Mesothelial cell of epicardium (in vitro differentiated cells): ENCODE results near the gene SNAPC3. TPM values are rescaled to one million over a fixed set of nuclear protein-coding genes. Genes with fewer than 3 reads are reported as not detected.
A peak's percentile ranks its signal among the peaks of the same experiment; 100 is the strongest.
"Not testable (repeated sequence)": the region's sequence is repeated elsewhere in the genome, so short reads cannot be mapped to it uniquely, and the experiment has no call there.

ENCODE experiments used
- DNase-seq, 2 experiments: peaks; one replicate each; pipeline ENCODE4 v3.0.0; 2021; ENCODE audit warnings: low spot score in 2 of 2; ENCODE audit not compliant: unreplicated experiment in 2 of 2
- H3K27ac Mint-ChIP-seq: 2 replicates; pipeline ENCODE4 v1.8.0; 2021; ENCODE audit warnings: mixed read lengths
- H3K27me3 Mint-ChIP-seq: 2 replicates; pipeline ENCODE4 v1.8.0; 2021; ENCODE audit warnings: low read depth, mixed read lengths
- H3K36me3 Mint-ChIP-seq: 2 replicates; pipeline ENCODE4 v1.8.0; 2021; ENCODE audit warnings: mixed read lengths
- H3K4me1 Mint-ChIP-seq: 2 replicates; pipeline ENCODE4 v1.8.0; 2021; ENCODE audit warnings: mixed read lengths
- H3K4me3 Mint-ChIP-seq: 2 replicates; pipeline ENCODE4 v1.8.0; 2021; ENCODE audit warnings: mild to moderate bottlenecking, moderate library complexity, mixed read lengths
- H3K9me3 Mint-ChIP-seq: 2 replicates; pipeline ENCODE4 v1.8.0; 2021; ENCODE audit warnings: mixed read lengths
- total RNA-seq: library from RNA; stranded (reverse); gene quantifications from 3 replicates; pipeline ENCODE4 v1.2.1, GENCODE V29; 2021
- TF ChIP-seq, protein P1 (sequence below): fragments of 200-600 bp; sonication (generic); IDR thresholded peaks from one replicate; pipeline ENCODE4 v1.5.0; 2021; ENCODE audit warnings: antibody characterized with exemption; ENCODE audit not compliant: unreplicated experiment

Gene SNAPC3
- total RNA-seq, 1 donor from 2014 or later: 43.5 TPM

DNA sequence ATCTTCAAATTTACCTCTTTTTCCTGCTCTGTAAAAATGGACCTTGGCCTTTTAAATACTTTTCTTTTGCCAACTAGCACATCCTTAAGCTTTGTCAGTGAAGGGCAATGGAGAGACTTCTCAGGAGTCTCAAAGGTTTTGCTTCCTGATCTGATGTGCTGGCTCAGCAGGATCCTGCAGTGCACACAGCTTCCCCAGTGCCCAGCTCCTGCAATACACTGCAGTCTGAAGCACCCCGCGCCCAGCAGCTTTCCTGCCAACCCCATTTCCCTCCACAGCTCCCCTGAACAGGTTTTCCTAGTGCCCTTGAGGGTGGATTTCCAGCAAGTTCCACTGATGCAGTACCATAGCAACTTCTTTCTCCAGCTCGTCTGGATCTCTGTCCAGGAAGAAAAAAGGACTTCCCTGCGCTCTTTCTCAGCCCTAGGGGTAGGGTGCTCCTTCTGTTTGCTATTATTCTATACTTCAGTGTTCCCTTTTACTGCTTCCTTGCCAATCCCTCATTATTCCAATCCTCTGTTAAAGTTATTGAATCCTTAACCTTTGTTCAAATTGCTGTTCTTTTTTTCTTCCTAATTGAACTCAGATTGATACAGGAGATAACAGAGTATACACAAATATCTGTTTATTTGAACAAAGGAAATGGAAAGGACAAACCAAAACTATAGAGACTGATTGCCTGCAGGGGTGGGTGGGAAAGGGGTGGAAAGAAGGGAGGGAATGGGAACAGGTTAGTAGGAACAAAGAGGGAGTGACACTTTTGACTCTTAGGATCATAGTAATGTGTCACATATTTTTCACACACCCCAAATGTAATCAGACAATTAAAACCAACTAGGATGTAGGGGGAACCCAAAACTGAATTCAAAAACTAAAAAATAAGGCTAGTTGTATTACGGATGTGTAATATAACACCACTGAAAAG lies 8.5 kb downstream of the SNAPC3 start:
- Mint-ChIP-seq H3K9me3 (no peaks in the 10 kb centered on the region), H3K4me3 (no peak overlapping the region), H3K36me3 (peaks cover 34% of the 10 kb centered on the region), H3K27ac (peak overlapping the region; percentile 69), H3K4me1 (peaks cover 10% of the 10 kb centered on the region), H3K27me3 (no peaks in the 10 kb centered on the region)
- no peak for DNase-seq
- TF ChIP-seq, protein P1, sequence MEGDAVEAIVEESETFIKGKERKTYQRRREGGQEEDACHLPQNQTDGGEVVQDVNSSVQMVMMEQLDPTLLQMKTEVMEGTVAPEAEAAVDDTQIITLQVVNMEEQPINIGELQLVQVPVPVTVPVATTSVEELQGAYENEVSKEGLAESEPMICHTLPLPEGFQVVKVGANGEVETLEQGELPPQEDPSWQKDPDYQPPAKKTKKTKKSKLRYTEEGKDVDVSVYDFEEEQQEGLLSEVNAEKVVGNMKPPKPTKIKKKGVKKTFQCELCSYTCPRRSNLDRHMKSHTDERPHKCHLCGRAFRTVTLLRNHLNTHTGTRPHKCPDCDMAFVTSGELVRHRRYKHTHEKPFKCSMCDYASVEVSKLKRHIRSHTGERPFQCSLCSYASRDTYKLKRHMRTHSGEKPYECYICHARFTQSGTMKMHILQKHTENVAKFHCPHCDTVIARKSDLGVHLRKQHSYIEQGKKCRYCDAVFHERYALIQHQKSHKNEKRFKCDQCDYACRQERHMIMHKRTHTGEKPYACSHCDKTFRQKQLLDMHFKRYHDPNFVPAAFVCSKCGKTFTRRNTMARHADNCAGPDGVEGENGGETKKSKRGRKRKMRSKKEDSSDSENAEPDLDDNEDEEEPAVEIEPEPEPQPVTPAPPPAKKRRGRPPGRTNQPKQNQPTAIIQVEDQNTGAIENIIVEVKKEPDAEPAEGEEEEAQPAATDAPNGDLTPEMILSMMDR: no peak

DNA sequence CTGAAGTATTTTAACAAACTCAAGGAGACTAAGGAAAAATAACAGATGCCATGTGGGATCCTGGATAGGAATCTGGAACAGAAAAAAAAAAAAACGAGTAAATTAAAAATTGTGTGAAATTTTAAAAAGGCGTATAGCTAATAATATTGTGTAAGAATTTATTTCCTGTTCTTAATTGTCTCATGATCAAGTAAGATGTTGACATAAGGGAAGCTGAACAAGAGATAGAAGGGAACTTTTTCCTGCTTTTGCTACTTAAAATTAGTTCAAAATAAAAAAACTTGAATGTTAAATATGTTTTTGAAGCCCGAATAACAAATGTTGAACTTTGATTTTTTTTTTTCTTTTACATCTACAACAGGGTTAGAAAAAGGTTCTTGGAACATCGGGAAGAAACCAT lies 10.5 kb downstream of the SNAPC3 start:
- H3K4me1 Mint-ChIP-seq: peaks cover 8% of the 10 kb centered on the region
- TF ChIP-seq, protein P1: no peak
- H3K27me3 Mint-ChIP-seq: no peaks in the 10 kb centered on the region
- H3K27ac Mint-ChIP-seq: no peak overlapping the region
- no peak for DNase-seq
- peaks cover 44% of the 10 kb centered on the region for H3K36me3 Mint-ChIP-seq
- no peak overlapping the region for H3K4me3 Mint-ChIP-seq
- H3K9me3 Mint-ChIP-seq: no peaks in the 10 kb centered on the region

DNA sequence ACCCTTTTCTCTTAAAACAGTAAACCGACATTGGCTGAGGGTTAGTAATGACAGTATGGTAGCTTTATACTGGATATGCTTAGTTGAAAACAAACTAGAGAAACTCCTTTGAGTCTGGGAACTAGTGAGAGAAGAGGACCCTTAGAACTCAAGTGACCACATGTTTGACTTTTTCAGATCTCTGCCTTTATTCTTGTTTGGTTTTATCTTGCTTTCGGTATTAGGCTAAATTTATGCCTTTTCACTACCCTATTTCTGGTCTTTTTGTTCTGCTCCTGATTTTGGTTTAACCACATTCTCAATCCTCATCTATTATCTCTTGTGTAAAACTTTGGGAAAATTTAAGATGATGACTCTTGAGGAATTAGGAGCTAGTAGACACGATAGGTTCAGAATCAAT lies 11.0 kb downstream of the SNAPC3 start:
- Mint-ChIP-seq H3K27ac (no peak overlapping the region), H3K36me3 (peaks cover 46% of the 10 kb centered on the region), H3K9me3 (no peaks in the 10 kb centered on the region), H3K27me3 (no peaks in the 10 kb centered on the region), H3K4me3 (no peak overlapping the region), H3K4me1 (peaks cover 7% of the 10 kb centered on the region)
- TF ChIP-seq, protein P1: no peak
- DNase-seq: no peak

DNA sequence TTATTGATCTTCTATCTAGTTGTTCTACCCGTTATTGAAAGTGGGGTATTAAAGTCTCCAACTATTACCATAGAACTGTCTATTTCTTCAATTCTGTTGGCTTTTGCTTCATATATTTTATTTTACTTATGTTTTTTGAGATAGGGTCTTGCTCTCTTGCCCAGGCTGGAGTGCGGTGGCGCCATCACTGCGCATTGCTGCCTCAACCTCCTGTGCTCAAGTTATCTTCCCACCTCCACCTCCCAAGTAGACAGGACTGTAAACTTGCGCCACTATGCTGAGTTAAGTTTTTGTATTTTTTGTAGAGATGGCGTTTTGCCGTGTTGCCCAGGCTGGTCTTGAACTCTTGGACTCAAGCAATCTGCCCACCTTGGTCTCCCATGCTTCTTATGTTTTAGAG lies 16.2 kb downstream of the SNAPC3 start:
- DNase-seq: no peak
- TF ChIP-seq, protein P1: no peak
- no peaks in the 10 kb centered on the region for H3K4me1 Mint-ChIP-seq
- H3K27me3 Mint-ChIP-seq: no peaks in the 10 kb centered on the region
- H3K27ac Mint-ChIP-seq: no peak overlapping the region
- peaks cover 76% of the 10 kb centered on the region for H3K36me3 Mint-ChIP-seq
- H3K9me3 Mint-ChIP-seq: peaks cover 16% of the 10 kb centered on the region
- no peak overlapping the region for H3K4me3 Mint-ChIP-seq

DNA sequence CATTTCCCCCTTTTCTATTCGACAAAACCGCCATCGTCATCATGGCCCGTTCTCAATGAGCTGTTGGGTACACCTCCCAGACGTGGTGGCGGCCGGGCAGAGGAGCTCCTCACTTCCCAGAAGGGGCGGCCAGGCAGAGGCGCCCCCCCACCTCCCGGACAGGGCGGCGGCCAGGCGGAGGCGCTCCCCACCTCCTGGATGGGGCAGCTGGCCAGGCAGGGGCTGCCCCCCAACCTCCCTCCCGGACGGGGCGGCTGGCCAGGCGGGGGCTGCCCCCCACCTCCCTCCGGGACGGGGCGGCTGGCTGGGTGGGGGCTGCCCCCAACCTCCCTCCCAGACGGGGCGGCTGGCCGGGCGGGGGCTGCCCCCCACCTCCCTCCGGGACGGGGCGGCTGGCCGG lies 19.2 kb downstream of the SNAPC3 start:
- H3K27ac Mint-ChIP-seq, H3K4me1 Mint-ChIP-seq, H3K27me3 Mint-ChIP-seq, DNase-seq, H3K4me3 Mint-ChIP-seq: not testable (repeated sequence)
- Mint-ChIP-seq H3K36me3 (peaks cover 77% of the 10 kb centered on the region), H3K9me3 (peaks cover 16% of the 10 kb centered on the region)

DNA sequence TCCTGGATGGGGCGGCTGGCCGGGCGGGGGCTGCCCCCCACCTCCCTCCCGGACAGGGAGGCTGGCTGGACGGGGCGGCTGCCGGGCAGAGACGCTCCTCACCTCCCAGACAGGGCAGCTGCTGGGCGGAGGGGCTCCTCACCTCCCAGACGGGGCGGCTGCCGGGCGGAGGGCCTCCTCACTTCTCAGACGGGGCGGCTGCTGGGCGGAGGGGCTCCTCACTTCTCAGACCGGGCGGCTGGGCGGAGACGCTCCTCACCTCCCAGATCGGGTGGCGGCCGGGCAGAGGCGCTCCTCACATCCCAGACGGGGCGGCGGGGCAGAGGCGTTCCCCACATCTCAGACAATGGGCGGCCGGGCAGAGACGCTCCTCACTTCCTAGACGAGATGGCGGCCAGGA lies 19.6 kb downstream of the SNAPC3 start:
- Mint-ChIP-seq H3K9me3 (peaks cover 16% of the 10 kb centered on the region), H3K36me3 (peaks cover 78% of the 10 kb centered on the region)
- not testable (repeated sequence) for H3K27me3 Mint-ChIP-seq, H3K27ac Mint-ChIP-seq, H3K4me3 Mint-ChIP-seq, H3K4me1 Mint-ChIP-seq, DNase-seq
